HepG2 (cell line): Measurements from ENCODE around the gene ILDR1.

Source experiments
- CCDC6 ChIP-seq: sonication (generic); formaldehyde crosslinking; IDR thresholded peaks from 2 replicates; pipeline ENCODE4 v1.8.1; 2022; ENCODE audit warnings: mild to moderate bottlenecking, missing genetic modification reagents, moderate library complexity
- CTCF ChIP-seq: sonication (generic); formaldehyde crosslinking; IDR thresholded peaks from 2 replicates; pipeline ENCODE4 v1.5.0; 2020; ENCODE audit warnings: mild to moderate bottlenecking, missing genetic modification reagents, moderate library complexity
- EP300 ChIP-seq, 3 experiments: sonication (generic) in 1 of 3; formaldehyde crosslinking in 1 of 3; IDR thresholded peaks; 2 replicates each; pipeline versions ENCODE4 v1.5.1 to v1.6.1; 2011 to 2020; ENCODE audit warnings: low read depth in 2 of 3, low read length in 2 of 3, borderline replicate concordance in 1 of 3, improper control_type of control experiment in 1 of 3, mild to moderate bottlenecking in 1 of 3, missing genetic modification reagents in 1 of 3, moderate library complexity in 1 of 3
- KLF16 ChIP-seq, 2 experiments: sonication (generic) in 1 of 2; formaldehyde crosslinking in 1 of 2; IDR thresholded peaks; 2 replicates each; pipeline versions ENCODE4 v1.6.1 to v1.8.0; 2016 to 2023; ENCODE audit warnings: missing genetic modification reagents in 2 of 2, missing compliant biosample characterization in 1 of 2
- MTF1 ChIP-seq: sonication (generic); formaldehyde crosslinking; IDR thresholded peaks from 2 replicates; pipeline ENCODE4 v1.5.0; 2020; ENCODE audit warnings: missing genetic modification reagents
- POLR2A ChIP-seq, 2 experiments: IDR thresholded peaks; 2 replicates each; pipeline ENCODE4 v1.6.1; 2011; ENCODE audit warnings: low read depth in 2 of 2, low read length in 2 of 2, mild to moderate bottlenecking in 1 of 2, moderate library complexity in 1 of 2; ENCODE audit not compliant: insufficient read depth in 1 of 2
- SMC3 ChIP-seq: IDR thresholded peaks from 2 replicates; pipeline ENCODE4 v1.6.1; 2011; ENCODE audit warnings: low read length, improper control_type of control experiment
- TCF12 ChIP-seq, 2 experiments: fragments of 450-650 bp in 1 of 2; sonication (generic) in 1 of 2; formaldehyde crosslinking in 1 of 2; IDR thresholded peaks; 2 replicates each; pipeline versions ENCODE4 v1.6.1 to v1.8.0; 2017 to 2022; ENCODE audit warnings: antibody characterized with exemption in 1 of 2, mild to moderate bottlenecking in 1 of 2, missing genetic modification reagents in 1 of 2, moderate library complexity in 1 of 2
- ZNF224 ChIP-seq: sonication (generic); formaldehyde crosslinking; IDR thresholded peaks from 2 replicates; pipeline ENCODE4 v1.5.0; 2020; ENCODE audit warnings: mild to moderate bottlenecking, missing genetic modification reagents
- ZSCAN21 ChIP-seq: sonication (generic); formaldehyde crosslinking; IDR thresholded peaks from 2 replicates; pipeline ENCODE4 v1.8.0; 2022; ENCODE audit warnings: mild to moderate bottlenecking, missing genetic modification reagents, moderate library complexity, borderline replicate concordance
- TF ChIP-seq, protein P1 (sequence below): sonication (generic); formaldehyde crosslinking; IDR thresholded peaks from 2 replicates; pipeline ENCODE4 v1.4.0; 2020; ENCODE audit warnings: mild to moderate bottlenecking, missing genetic modification reagents
- TF ChIP-seq, protein P2 (sequence below): sonication (generic); formaldehyde crosslinking; IDR thresholded peaks from 2 replicates; pipeline ENCODE4 v1.4.0; 2020; ENCODE audit warnings: missing genetic modification reagents, borderline replicate concordance
- TF ChIP-seq, protein P3 (sequence below): sonication (generic); formaldehyde crosslinking; IDR thresholded peaks from 2 replicates; pipeline ENCODE4 v1.8.0; 2022; ENCODE audit warnings: missing genetic modification reagents, mild to moderate bottlenecking, borderline replicate concordance

GRCh38 chr3:121942116-121942786, 79.8 kb downstream of the ILDR1 start:
- TF ChIP-seq MTF1 (CRISPR knock-in tag) (no peak), ZNF224 (CRISPR knock-in tag) (no peak), SMC3 (no peak), KLF16 (CRISPR knock-in tag; IDR thresholded peaks at IDR 0.05) (no peak), CTCF (CRISPR knock-in tag) (no peak), ZSCAN21 (CRISPR knock-in tag) (no peak), CCDC6 (CRISPR knock-in tag) (no peak), TCF12 (IDR thresholded peaks at IDR 0.05) (no peak), TCF12 (CRISPR knock-in tag; IDR thresholded peaks at IDR 0.05) (no peak), EP300 (IDR thresholded peaks at IDR 0.05; ENCODE audit: low read depth in 2 of 2, low read length in 2 of 2) (no peak), EP300 (CRISPR knock-in tag; IDR thresholded peaks at IDR 0.05; ENCODE audit: borderline replicate concordance) (no peak), POLR2A (IDR thresholded peaks at IDR 0.05; ENCODE audit: insufficient read depth in 1 of 2, low read depth in 2 of 2, low read length in 2 of 2) (no peak)
- TF ChIP-seq, protein P1, sequence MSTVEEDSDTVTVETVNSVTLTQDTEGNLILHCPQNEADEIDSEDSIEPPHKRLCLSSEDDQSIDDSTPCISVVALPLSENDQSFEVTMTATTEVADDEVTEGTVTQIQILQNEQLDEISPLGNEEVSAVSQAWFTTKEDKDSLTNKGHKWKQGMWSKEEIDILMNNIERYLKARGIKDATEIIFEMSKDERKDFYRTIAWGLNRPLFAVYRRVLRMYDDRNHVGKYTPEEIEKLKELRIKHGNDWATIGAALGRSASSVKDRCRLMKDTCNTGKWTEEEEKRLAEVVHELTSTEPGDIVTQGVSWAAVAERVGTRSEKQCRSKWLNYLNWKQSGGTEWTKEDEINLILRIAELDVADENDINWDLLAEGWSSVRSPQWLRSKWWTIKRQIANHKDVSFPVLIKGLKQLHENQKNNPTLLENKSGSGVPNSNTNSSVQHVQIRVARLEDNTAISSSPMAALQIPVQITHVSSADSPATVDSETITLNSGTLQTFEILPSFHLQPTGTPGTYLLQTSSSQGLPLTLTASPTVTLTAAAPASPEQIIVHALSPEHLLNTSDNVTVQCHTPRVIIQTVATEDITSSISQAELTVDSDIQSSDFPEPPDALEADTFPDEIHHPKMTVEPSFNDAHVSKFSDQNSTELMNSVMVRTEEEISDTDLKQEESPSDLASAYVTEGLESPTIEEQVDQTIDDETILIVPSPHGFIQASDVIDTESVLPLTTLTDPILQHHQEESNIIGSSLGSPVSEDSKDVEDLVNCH = no peak
- TF ChIP-seq, protein P2, sequence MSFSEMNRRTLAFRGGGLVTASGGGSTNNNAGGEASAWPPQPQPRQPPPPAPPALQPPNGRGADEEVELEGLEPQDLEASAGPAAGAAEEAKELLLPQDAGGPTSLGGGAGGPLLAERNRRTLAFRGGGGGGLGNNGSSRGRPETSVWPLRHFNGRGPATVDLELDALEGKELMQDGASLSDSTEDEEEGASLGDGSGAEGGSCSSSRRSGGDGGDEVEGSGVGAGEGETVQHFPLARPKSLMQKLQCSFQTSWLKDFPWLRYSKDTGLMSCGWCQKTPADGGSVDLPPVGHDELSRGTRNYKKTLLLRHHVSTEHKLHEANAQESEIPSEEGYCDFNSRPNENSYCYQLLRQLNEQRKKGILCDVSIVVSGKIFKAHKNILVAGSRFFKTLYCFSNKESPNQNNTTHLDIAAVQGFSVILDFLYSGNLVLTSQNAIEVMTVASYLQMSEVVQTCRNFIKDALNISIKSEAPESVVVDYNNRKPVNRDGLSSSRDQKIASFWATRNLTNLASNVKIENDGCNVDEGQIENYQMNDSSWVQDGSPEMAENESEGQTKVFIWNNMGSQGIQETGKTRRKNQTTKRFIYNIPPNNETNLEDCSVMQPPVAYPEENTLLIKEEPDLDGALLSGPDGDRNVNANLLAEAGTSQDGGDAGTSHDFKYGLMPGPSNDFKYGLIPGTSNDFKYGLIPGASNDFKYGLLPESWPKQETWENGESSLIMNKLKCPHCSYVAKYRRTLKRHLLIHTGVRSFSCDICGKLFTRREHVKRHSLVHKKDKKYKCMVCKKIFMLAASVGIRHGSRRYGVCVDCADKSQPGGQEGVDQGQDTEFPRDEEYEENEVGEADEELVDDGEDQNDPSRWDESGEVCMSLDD (CRISPR knock-in tag) = no peak
- TF ChIP-seq, protein P3, sequence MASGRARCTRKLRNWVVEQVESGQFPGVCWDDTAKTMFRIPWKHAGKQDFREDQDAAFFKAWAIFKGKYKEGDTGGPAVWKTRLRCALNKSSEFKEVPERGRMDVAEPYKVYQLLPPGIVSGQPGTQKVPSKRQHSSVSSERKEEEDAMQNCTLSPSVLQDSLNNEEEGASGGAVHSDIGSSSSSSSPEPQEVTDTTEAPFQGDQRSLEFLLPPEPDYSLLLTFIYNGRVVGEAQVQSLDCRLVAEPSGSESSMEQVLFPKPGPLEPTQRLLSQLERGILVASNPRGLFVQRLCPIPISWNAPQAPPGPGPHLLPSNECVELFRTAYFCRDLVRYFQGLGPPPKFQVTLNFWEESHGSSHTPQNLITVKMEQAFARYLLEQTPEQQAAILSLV = no peak
